NCI-H2081 treated with DMSO at 0.1 percent for 48 hours (cell line): ENCODE data around the gene CELA3A.
"Not testable (repeated sequence)": the region's sequence is repeated elsewhere in the genome, so short reads cannot be mapped to it uniquely, and the experiment has no call there.

ENCODE experiments used
- DNase-seq: peaks from one replicate; lab custom pipeline; 2025; lab: John Stamatoyannopoulos, UW

The CELA3A gene

GRCh38 chr1:21981253-21981652 is 20.2 kb upstream of the CELA3A start:
- DNase-seq, result not testable (repeated sequence)

GRCh38 chr1:21982122-21982521 is 19.3 kb upstream of the CELA3A start:
- DNase-seq, result not testable (repeated sequence)

GRCh38 chr1:21983539-21983938 is 17.9 kb upstream of the CELA3A start:
- not testable (repeated sequence) for DNase-seq

GRCh38 chr1:21985893-21986292 is 15.6 kb upstream of the CELA3A start:
- not testable (repeated sequence) for DNase-seq

- not testable (repeated sequence) for DNase-seq
Observed at GRCh38 chr1:21986386-21986785, 15.1 kb upstream of the CELA3A start.

- not testable (repeated sequence) for DNase-seq
Observed at GRCh38 chr1:21989672-21990393, 11.6 kb upstream of the CELA3A start.

GRCh38 chr1:21992186-21992585 is 9.3 kb upstream of the CELA3A start:
- DNase-seq, result not testable (repeated sequence)

GRCh38 chr1:21994716-21995115 is 6.7 kb upstream of the CELA3A start:
- DNase-seq, result not testable (repeated sequence)

- not testable (repeated sequence) for DNase-seq
Observed at GRCh38 chr1:21996663-21996970, 4.8 kb upstream of the CELA3A start.

GRCh38 chr1:21997891-21998623 is 3.4 kb upstream of the CELA3A start:
- DNase-seq, result not testable (repeated sequence)

- not testable (repeated sequence) for DNase-seq
Observed at GRCh38 chr1:21998624-21999294, 2.7 kb upstream of the CELA3A start.

GRCh38 chr1:21999645-22000044 is 1.8 kb upstream of the CELA3A start:
- DNase-seq, result not testable (repeated sequence)

- DNase-seq, result not testable (repeated sequence)
Observed at GRCh38 chr1:22002461-22002860, 1.0 kb downstream of the CELA3A start.

GRCh38 chr1:22002875-22003274 is 1.4 kb downstream of the CELA3A start:
- not testable (repeated sequence) for DNase-seq

- DNase-seq, result not testable (repeated sequence)
Observed at GRCh38 chr1:22003959-22004358, 2.5 kb downstream of the CELA3A start.

GRCh38 chr1:22005261-22006149 is 4.0 kb downstream of the CELA3A start:
- not testable (repeated sequence) for DNase-seq

- not testable (repeated sequence) for DNase-seq
Observed at GRCh38 chr1:22006736-22007135, 5.3 kb downstream of the CELA3A start.

GRCh38 chr1:22007262-22007661 is 5.8 kb downstream of the CELA3A start:
- DNase-seq, result not testable (repeated sequence)

- not testable (repeated sequence) for DNase-seq
Observed at GRCh38 chr1:22009566-22009965, 8.1 kb downstream of the CELA3A start.

GRCh38 chr1:22012752-22013151 is 11.3 kb downstream of the CELA3A start:
- DNase-seq, result not testable (repeated sequence)

- DNase-seq, result not testable (repeated sequence)
Observed at GRCh38 chr1:22014575-22015206, 13.2 kb downstream of the CELA3A start.
